ENCODE data around the gene STX18.
"Not testable (repeated sequence)": the region's sequence is repeated elsewhere in the genome, so short reads cannot be mapped to it uniquely, and the experiment has no call there.

Gene STX18

GRCh38 chr4:4554234-4554633 lies 12.4 kb upstream of the STX18 start:
- DNase-seq (ENCODE audit: low read depth), result no peak

GRCh38 chr4:4552042-4552441 lies 10.2 kb upstream of the STX18 start:
- not testable (repeated sequence) for DNase-seq (ENCODE audit: low read depth)

GRCh38 chr4:4550161-4550560 lies 8.3 kb upstream of the STX18 start:
- not testable (repeated sequence) for DNase-seq (ENCODE audit: low read depth)

- DNase-seq (ENCODE audit: low read depth), result no peak
Observed at GRCh38 chr4:4549534-4549933, 7.7 kb upstream of the STX18 start.

GRCh38 chr4:4542774-4543485 lies 1.1 kb upstream of the STX18 start:
- DNase-seq (ENCODE audit: low read depth), result no peak

GRCh38 chr4:4541040-4541631 lies 712 bp downstream of the STX18 start:
- no peak for DNase-seq (ENCODE audit: low read depth)

GRCh38 chr4:4539481-4539880 lies 2.4 kb downstream of the STX18 start:
- DNase-seq (ENCODE audit: low read depth), result no peak

GRCh38 chr4:4535590-4535989 lies 6.3 kb downstream of the STX18 start:
- no peak for DNase-seq (ENCODE audit: low read depth)

- DNase-seq (ENCODE audit: low read depth), result no peak
Observed at GRCh38 chr4:4534515-4535145, 7.2 kb downstream of the STX18 start.

GRCh38 chr4:4533461-4534169 lies 8.2 kb downstream of the STX18 start:
- DNase-seq (ENCODE audit: low read depth), result no peak

GRCh38 chr4:4532371-4533154 lies 9.3 kb downstream of the STX18 start:
- DNase-seq (ENCODE audit: low read depth), result no peak

- DNase-seq (ENCODE audit: low read depth), result no peak
Observed at GRCh38 chr4:4529392-4529791, 12.5 kb downstream of the STX18 start.

GRCh38 chr4:4526401-4526800 lies 15.4 kb downstream of the STX18 start:
- no peak for DNase-seq (ENCODE audit: low read depth)

- no peak for DNase-seq (ENCODE audit: low read depth)
Observed at GRCh38 chr4:4524364-4524763, 17.5 kb downstream of the STX18 start.

- DNase-seq (ENCODE audit: low read depth), result no peak
Observed at GRCh38 chr4:4521731-4522130, 20.1 kb downstream of the STX18 start.

- DNase-seq (ENCODE audit: low read depth), result no peak
Observed at GRCh38 chr4:4521136-4521535, 20.7 kb downstream of the STX18 start.

- DNase-seq (ENCODE audit: low read depth), result no peak
Observed at GRCh38 chr4:4519297-4519894, 22.5 kb downstream of the STX18 start.

GRCh38 chr4:4518747-4519146 lies 23.1 kb downstream of the STX18 start:
- no peak for DNase-seq (ENCODE audit: low read depth)

- DNase-seq (ENCODE audit: low read depth), result no peak
Observed at GRCh38 chr4:4514786-4515185, 27.1 kb downstream of the STX18 start.

- DNase-seq (ENCODE audit: low read depth), result no peak
Observed at GRCh38 chr4:4512282-4512681, 29.6 kb downstream of the STX18 start.

- DNase-seq (ENCODE audit: low read depth), result not testable (repeated sequence)
Observed at GRCh38 chr4:4510641-4511040, 31.2 kb downstream of the STX18 start.

- no peak for DNase-seq (ENCODE audit: low read depth)
Observed at GRCh38 chr4:4509521-4509920, 32.3 kb downstream of the STX18 start.
